Measurements from ENCODE around the gene PGGT1B.
A peak's percentile ranks its signal among the peaks of the same experiment; 100 is the strongest.

PGGT1B gene

GRCh38 chr5:115262321-115263077 lies at the start of gene PGGT1B:
PGGT1B (minus strand) TSS chr5:115262877; CDS start chr5:115262851, 26 bp downstream.
- peak within 1 kb of the TSS; percentile 94 for H2AFZ ChIP-seq (ENCODE audit: low read length)
- H3K9me3 ChIP-seq (ENCODE audit: insufficient read depth, low read depth, low read length): no peaks in the 10 kb centered on the region
- peak within 1 kb of the TSS; percentile 85 for H3K9ac ChIP-seq (ENCODE audit: low read depth, low read length, poor library complexity, severe bottlenecking)
- no peaks in the 10 kb centered on the region for H3F3A ChIP-seq (ENCODE audit: low read depth)
- peak within 1 kb of the TSS; percentile 98 for H3K4me3 ChIP-seq (ENCODE audit: low read length, poor library complexity, severe bottlenecking)
- peak within 1 kb of the TSS; percentile 95 for H3K4me2 ChIP-seq (ENCODE audit: low read depth, low read length, poor library complexity, severe bottlenecking)
- no peaks in the 10 kb centered on the region for H3K27me3 ChIP-seq (ENCODE audit: insufficient read depth, low read length, poor library complexity, severe bottlenecking)
- no peaks in the 10 kb centered on the region for H3K36me3 ChIP-seq (ENCODE audit: insufficient read depth, low read length)
- peaks cover 15% of the 10 kb centered on the region for H3K4me1 ChIP-seq (ENCODE audit: insufficient read depth, low read length, poor library complexity, severe bottlenecking)
- peaks cover 27% of the 10 kb centered on the region for H4K20me1 ChIP-seq (ENCODE audit: insufficient read depth, low read length, poor library complexity, severe bottlenecking)
- peaks cover 48% of the 10 kb centered on the region for H3K79me2 ChIP-seq (ENCODE audit: insufficient read depth, low read length)
- no peak for TF ChIP-seq CTCF (conservative IDR thresholded peaks at IDR 0.05; ENCODE audit: low read length)
- no peak for TF ChIP-seq EZH2phosphoT487 (IDR thresholded peaks at IDR 0.05; ENCODE audit: borderline replicate concordance)
- H3K9me2 ChIP-seq (replicated peaks; ENCODE audit: low read depth, low read length): no peaks in the 10 kb centered on the region

- Histone ChIP-seq H3K79me2 (ENCODE audit: insufficient read depth, low read length) (no peaks in the 10 kb centered on the region), H3K9me2 (replicated peaks; ENCODE audit: low read depth, low read length) (no peaks in the 10 kb centered on the region), H3K9me3 (ENCODE audit: insufficient read depth, low read depth, low read length) (no peaks in the 10 kb centered on the region), H3K36me3 (ENCODE audit: insufficient read depth, low read length) (no peaks in the 10 kb centered on the region), H3K4me1 (ENCODE audit: insufficient read depth, low read length, poor library complexity, severe bottlenecking) (no peaks in the 10 kb centered on the region), H3K9ac (ENCODE audit: low read depth, low read length, poor library complexity, severe bottlenecking) (no peak overlapping the region), H3K4me2 (ENCODE audit: low read depth, low read length, poor library complexity, severe bottlenecking) (no peak overlapping the region), H4K20me1 (ENCODE audit: insufficient read depth, low read length, poor library complexity, severe bottlenecking) (no peaks in the 10 kb centered on the region), H3K4me3 (ENCODE audit: low read length, poor library complexity, severe bottlenecking) (no peak overlapping the region), H3K27me3 (ENCODE audit: insufficient read depth, low read length, poor library complexity, severe bottlenecking) (no peaks in the 10 kb centered on the region), H3F3A (ENCODE audit: low read depth) (no peaks in the 10 kb centered on the region), H2AFZ (ENCODE audit: low read length) (no peak overlapping the region)
- TF ChIP-seq EZH2phosphoT487 (IDR thresholded peaks at IDR 0.05; ENCODE audit: borderline replicate concordance) (no peak), CTCF (conservative IDR thresholded peaks at IDR 0.05; ENCODE audit: low read length) (peak; percentile 52)
Measured at GRCh38 chr5:115309751-115310370, 47.2 kb upstream of the PGGT1B start.

- H3K4me3 ChIP-seq (ENCODE audit: low read length, poor library complexity, severe bottlenecking): no peak overlapping the region
- no peaks in the 10 kb centered on the region for H3F3A ChIP-seq (ENCODE audit: low read depth)
Measured at GRCh38 chr5:115308815-115309214, 46.1 kb upstream of the PGGT1B start.

More at GRCh38 chr5:115308815-115309214, 46.1 kb upstream of the PGGT1B start:
- H3K79me2 ChIP-seq (ENCODE audit: insufficient read depth, low read length): no peaks in the 10 kb centered on the region
- H2AFZ ChIP-seq (ENCODE audit: low read length): no peak overlapping the region
- no peaks in the 10 kb centered on the region for H3K9me2 ChIP-seq (replicated peaks; ENCODE audit: low read depth, low read length)
- H3K9me3 ChIP-seq (ENCODE audit: insufficient read depth, low read depth, low read length): no peaks in the 10 kb centered on the region
- H3K9ac ChIP-seq (ENCODE audit: low read depth, low read length, poor library complexity, severe bottlenecking): no peak overlapping the region
- no peak for TF ChIP-seq CTCF (conservative IDR thresholded peaks at IDR 0.05; ENCODE audit: low read length)
- TF ChIP-seq EZH2phosphoT487 (IDR thresholded peaks at IDR 0.05; ENCODE audit: borderline replicate concordance): no peak
- H4K20me1 ChIP-seq (ENCODE audit: insufficient read depth, low read length, poor library complexity, severe bottlenecking): no peaks in the 10 kb centered on the region
- no peak overlapping the region for H3K4me2 ChIP-seq (ENCODE audit: low read depth, low read length, poor library complexity, severe bottlenecking)
- no peaks in the 10 kb centered on the region for H3K27me3 ChIP-seq (ENCODE audit: insufficient read depth, low read length, poor library complexity, severe bottlenecking)
- H3K36me3 ChIP-seq (ENCODE audit: insufficient read depth, low read length): no peaks in the 10 kb centered on the region
- no peaks in the 10 kb centered on the region for H3K4me1 ChIP-seq (ENCODE audit: insufficient read depth, low read length, poor library complexity, severe bottlenecking)

Measured in Loucy (cell line).